GM12891 (cell line): ENCODE data around the gene CSNK2A1.

Experiments used
- PAX5 ChIP-seq: IDR thresholded peaks from 2 replicates; pipeline ENCODE4 v1.6.1; 2011; ENCODE audit warnings: low read length, moderate library complexity, mild to moderate bottlenecking; ENCODE audit not compliant: insufficient read depth, severe bottlenecking
- POLR2A ChIP-seq: IDR thresholded peaks from 2 replicates; pipeline ENCODE4 v1.6.1; 2011; ENCODE audit warnings: low read depth, low read length, control low read depth
- POLR2AphosphoS5 ChIP-seq: IDR thresholded peaks from 2 replicates; pipeline ENCODE4 v1.6.1; 2011; ENCODE audit warnings: low read depth, low read length, control low read depth
- POU2F2 ChIP-seq: IDR thresholded peaks from 2 replicates; pipeline ENCODE4 v1.6.1; 2011; ENCODE audit warnings: low read depth, mild to moderate bottlenecking, control low read depth, low read length, moderate library complexity

- TF ChIP-seq POLR2A (no peak), POU2F2 (no peak), PAX5 (no peak), POLR2AphosphoS5 (no peak)
Observed at GRCh38 chr20:592506-592905, 48.9 kb upstream of the CSNK2A1 start.
